HEK293 (cell line): ENCODE measurements around the gene SLC44A5.
A peak's percentile ranks its signal among the peaks of the same experiment; 100 is the strongest.
"Not testable (repeated sequence)": the region's sequence is repeated elsewhere in the genome, so short reads cannot be mapped to it uniquely, and the experiment has no call there.

Experiments
- CTCF ChIA-PET: fragments of 350-600 bp; formaldehyde crosslinking; extraction: SDS; loops from one replicate; lab custom pipeline; 2021; ENCODE audit warnings: antibody characterized with exemption; lab: Yijun Ruan, JAX
- POLR2A ChIA-PET: fragments of 300-600 bp; formaldehyde crosslinking; extraction: SDS; loops from one replicate; lab custom pipeline; 2020; ENCODE audit warnings: antibody characterized with exemption, inconsistent platforms; lab: Yijun Ruan, JAX
- H3K27ac ChIP-seq: fragments of 200-500 bp; sonication (Bioruptor generic); 2 replicates; pipeline ENCODE4 v1.5.1; 2014; ENCODE audit warnings: low read depth, low read length, control low read depth, inconsistent platforms; ENCODE audit errors: extremely low read depth
- H3K36me3 ChIP-seq, 2 experiments: fragments of 200-500 bp in 1 of 2; sonication (Bioruptor generic) in 1 of 2; 1 replicate in 1 of 2; 2 replicates in 1 of 2; pipeline ENCODE4 v1.5.1; 2014 to 2017; ENCODE audit warnings: inconsistent platforms in 2 of 2, low read length in 2 of 2; ENCODE audit not compliant: control insufficient read depth in 2 of 2, insufficient read depth in 1 of 2
- H3K4me1 ChIP-seq: fragments of 200-500 bp; sonication (Bioruptor generic); 2 replicates; pipeline ENCODE4 v1.5.1; 2014; ENCODE audit warnings: mild to moderate bottlenecking, low read length, inconsistent platforms; ENCODE audit not compliant: control insufficient read depth, insufficient read depth
- H3K4me3 ChIP-seq: 2 replicates; pipeline ENCODE4 v1.5.1; 2011; ENCODE audit warnings: low read depth, mild to moderate bottlenecking, control low read depth, low read length, moderate library complexity
- H3K9me3 ChIP-seq: fragments of 200-500 bp; sonication (Bioruptor generic); 2 replicates; pipeline ENCODE4 v1.5.1; 2014; ENCODE audit warnings: low read depth, low read length, inconsistent platforms; ENCODE audit not compliant: control insufficient read depth, insufficient read depth
- EGR2 ChIP-seq: fragments of 450-650 bp; formaldehyde crosslinking; IDR thresholded peaks from 2 replicates; pipeline ENCODE4 v1.5.1; 2016; ENCODE audit warnings: low read depth, missing biosample characterization, missing genetic modification characterization
- IKZF3 ChIP-seq: fragments of 450-650 bp; IDR thresholded peaks from 2 replicates; pipeline ENCODE4 v1.5.0; 2018; ENCODE audit warnings: missing biosample characterization, mild to moderate bottlenecking, missing genetic modification characterization, moderate library complexity
- KLF1 ChIP-seq: fragments of 450-650 bp; formaldehyde crosslinking; IDR thresholded peaks from 2 replicates; pipeline ENCODE4 v1.5.1; 2016; ENCODE audit warnings: missing biosample characterization, missing genetic modification characterization
- OSR2 ChIP-seq: fragments of 450-650 bp; formaldehyde crosslinking; IDR thresholded peaks from 2 replicates; pipeline ENCODE4 v1.5.1; 2016; ENCODE audit warnings: missing biosample characterization, missing genetic modification characterization
- PRDM1 ChIP-seq: fragments of 450-650 bp; formaldehyde crosslinking; IDR thresholded peaks from 2 replicates; pipeline ENCODE4; 2016; ENCODE audit warnings: missing biosample characterization, missing genetic modification characterization
- YY1 ChIP-seq: fragments of 450-650 bp; formaldehyde crosslinking; IDR thresholded peaks from 2 replicates; pipeline ENCODE4 v1.5.1; 2018; ENCODE audit warnings: missing biosample characterization, missing genetic modification characterization
- ZBTB17 ChIP-seq: fragments of 450-650 bp; formaldehyde crosslinking; IDR thresholded peaks from 2 replicates; pipeline ENCODE4 v1.5.1; 2016; ENCODE audit warnings: missing biosample characterization, missing genetic modification characterization
- ZBTB48 ChIP-seq: fragments of 450-650 bp; formaldehyde crosslinking; IDR thresholded peaks from 2 replicates; pipeline ENCODE4 v1.5.1; 2016; ENCODE audit warnings: missing biosample characterization, missing genetic modification characterization
- ZFHX2 ChIP-seq: fragments of 450-650 bp; formaldehyde crosslinking; conservative IDR thresholded peaks from 2 replicates; pipeline ENCODE4 v1.5.1; 2016; ENCODE audit warnings: missing biosample characterization, missing genetic modification characterization
- ZFP69B ChIP-seq: fragments of 450-650 bp; formaldehyde crosslinking; IDR thresholded peaks from 2 replicates; pipeline ENCODE4 v1.5.1; 2016; ENCODE audit warnings: missing biosample characterization, missing genetic modification characterization
- ZNF121 ChIP-seq: fragments of 450-650 bp; formaldehyde crosslinking; IDR thresholded peaks from 2 replicates; pipeline ENCODE4 v1.5.1; 2016; ENCODE audit warnings: missing biosample characterization, missing genetic modification characterization
- ZNF335 ChIP-seq: fragments of 450-650 bp; formaldehyde crosslinking; conservative IDR thresholded peaks from 2 replicates; pipeline ENCODE4 v1.5.1; 2016; ENCODE audit warnings: missing biosample characterization, missing genetic modification characterization
- ZNF341 ChIP-seq: fragments of 450-650 bp; formaldehyde crosslinking; IDR thresholded peaks from 2 replicates; pipeline ENCODE4; 2016; ENCODE audit warnings: low read depth, missing biosample characterization, missing genetic modification characterization
- ZNF394 ChIP-seq: fragments of 450-650 bp; formaldehyde crosslinking; IDR thresholded peaks from 2 replicates; pipeline ENCODE4 v1.5.1; 2016; ENCODE audit warnings: missing biosample characterization, missing genetic modification characterization, mild to moderate bottlenecking, moderate library complexity, borderline replicate concordance
- ZXDB ChIP-seq: fragments of 450-650 bp; formaldehyde crosslinking; IDR thresholded peaks from 2 replicates; pipeline ENCODE4 v1.5.1; 2016; ENCODE audit warnings: missing biosample characterization, missing genetic modification characterization
- TF ChIP-seq, protein P1 (sequence below): fragments of 450-650 bp; formaldehyde crosslinking; IDR thresholded peaks from 2 replicates; pipeline ENCODE4 v1.5.1; 2017; ENCODE audit warnings: missing biosample characterization, missing genetic modification characterization
- TF ChIP-seq, protein P2 (sequence below): fragments of 450-650 bp; formaldehyde crosslinking; IDR thresholded peaks from 2 replicates; pipeline ENCODE4 v1.5.1; 2016; ENCODE audit warnings: missing biosample characterization, missing genetic modification characterization, borderline replicate concordance
- TF ChIP-seq, protein P3 (sequence below): fragments of 450-650 bp; formaldehyde crosslinking; optimal IDR thresholded peaks from 2 replicates; pipeline ENCODE3; 2016; ENCODE audit warnings: missing biosample characterization, mild to moderate bottlenecking, missing genetic modification characterization
- TF ChIP-seq, protein P4 (sequence below): fragments of 450-650 bp; formaldehyde crosslinking; IDR thresholded peaks from 2 replicates; pipeline ENCODE4 v1.5.1; 2016; ENCODE audit warnings: missing biosample characterization, missing genetic modification characterization
- TF ChIP-seq, protein P5 (sequence below): fragments of 450-650 bp; formaldehyde crosslinking; IDR thresholded peaks from 2 replicates; pipeline ENCODE4 v1.5.1; 2016; ENCODE audit warnings: missing biosample characterization, missing genetic modification characterization
- TF ChIP-seq, protein P6 (sequence below): fragments of 450-650 bp; formaldehyde crosslinking; IDR thresholded peaks from 2 replicates; pipeline ENCODE4 v1.5.1; 2016; ENCODE audit warnings: missing biosample characterization, missing genetic modification characterization

SLC44A5 gene

DNA sequence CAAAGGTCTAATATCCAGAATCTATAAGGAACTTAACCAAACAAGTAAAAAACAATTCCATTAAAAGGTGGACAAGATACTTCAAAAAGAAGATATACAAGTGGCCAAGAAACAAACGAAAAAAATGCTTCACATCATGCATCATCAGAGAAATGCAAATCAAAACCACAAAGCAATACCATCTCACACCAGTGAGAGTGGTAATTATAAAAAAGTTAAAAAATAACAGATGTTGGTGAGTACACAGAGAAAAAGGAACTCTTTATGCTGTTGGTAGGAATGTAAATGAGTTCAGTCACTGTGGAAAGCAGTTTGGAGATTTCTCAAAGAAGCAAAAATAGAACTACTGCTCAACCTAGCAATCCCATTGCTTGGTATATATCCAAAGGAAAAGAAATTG is 218.6 kb downstream of the SLC44A5 start (continued):
- TF ChIP-seq, protein P1, sequence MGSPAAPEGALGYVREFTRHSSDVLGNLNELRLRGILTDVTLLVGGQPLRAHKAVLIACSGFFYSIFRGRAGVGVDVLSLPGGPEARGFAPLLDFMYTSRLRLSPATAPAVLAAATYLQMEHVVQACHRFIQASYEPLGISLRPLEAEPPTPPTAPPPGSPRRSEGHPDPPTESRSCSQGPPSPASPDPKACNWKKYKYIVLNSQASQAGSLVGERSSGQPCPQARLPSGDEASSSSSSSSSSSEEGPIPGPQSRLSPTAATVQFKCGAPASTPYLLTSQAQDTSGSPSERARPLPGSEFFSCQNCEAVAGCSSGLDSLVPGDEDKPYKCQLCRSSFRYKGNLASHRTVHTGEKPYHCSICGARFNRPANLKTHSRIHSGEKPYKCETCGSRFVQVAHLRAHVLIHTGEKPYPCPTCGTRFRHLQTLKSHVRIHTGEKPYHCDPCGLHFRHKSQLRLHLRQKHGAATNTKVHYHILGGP: no peak
- no peak for TF ChIP-seq OSR2
- no peak for TF ChIP-seq ZFHX2 (tag by site-specific recombination)
- TF ChIP-seq ZNF121 (tag by site-specific recombination): no peak
- TF ChIP-seq, protein P2, sequence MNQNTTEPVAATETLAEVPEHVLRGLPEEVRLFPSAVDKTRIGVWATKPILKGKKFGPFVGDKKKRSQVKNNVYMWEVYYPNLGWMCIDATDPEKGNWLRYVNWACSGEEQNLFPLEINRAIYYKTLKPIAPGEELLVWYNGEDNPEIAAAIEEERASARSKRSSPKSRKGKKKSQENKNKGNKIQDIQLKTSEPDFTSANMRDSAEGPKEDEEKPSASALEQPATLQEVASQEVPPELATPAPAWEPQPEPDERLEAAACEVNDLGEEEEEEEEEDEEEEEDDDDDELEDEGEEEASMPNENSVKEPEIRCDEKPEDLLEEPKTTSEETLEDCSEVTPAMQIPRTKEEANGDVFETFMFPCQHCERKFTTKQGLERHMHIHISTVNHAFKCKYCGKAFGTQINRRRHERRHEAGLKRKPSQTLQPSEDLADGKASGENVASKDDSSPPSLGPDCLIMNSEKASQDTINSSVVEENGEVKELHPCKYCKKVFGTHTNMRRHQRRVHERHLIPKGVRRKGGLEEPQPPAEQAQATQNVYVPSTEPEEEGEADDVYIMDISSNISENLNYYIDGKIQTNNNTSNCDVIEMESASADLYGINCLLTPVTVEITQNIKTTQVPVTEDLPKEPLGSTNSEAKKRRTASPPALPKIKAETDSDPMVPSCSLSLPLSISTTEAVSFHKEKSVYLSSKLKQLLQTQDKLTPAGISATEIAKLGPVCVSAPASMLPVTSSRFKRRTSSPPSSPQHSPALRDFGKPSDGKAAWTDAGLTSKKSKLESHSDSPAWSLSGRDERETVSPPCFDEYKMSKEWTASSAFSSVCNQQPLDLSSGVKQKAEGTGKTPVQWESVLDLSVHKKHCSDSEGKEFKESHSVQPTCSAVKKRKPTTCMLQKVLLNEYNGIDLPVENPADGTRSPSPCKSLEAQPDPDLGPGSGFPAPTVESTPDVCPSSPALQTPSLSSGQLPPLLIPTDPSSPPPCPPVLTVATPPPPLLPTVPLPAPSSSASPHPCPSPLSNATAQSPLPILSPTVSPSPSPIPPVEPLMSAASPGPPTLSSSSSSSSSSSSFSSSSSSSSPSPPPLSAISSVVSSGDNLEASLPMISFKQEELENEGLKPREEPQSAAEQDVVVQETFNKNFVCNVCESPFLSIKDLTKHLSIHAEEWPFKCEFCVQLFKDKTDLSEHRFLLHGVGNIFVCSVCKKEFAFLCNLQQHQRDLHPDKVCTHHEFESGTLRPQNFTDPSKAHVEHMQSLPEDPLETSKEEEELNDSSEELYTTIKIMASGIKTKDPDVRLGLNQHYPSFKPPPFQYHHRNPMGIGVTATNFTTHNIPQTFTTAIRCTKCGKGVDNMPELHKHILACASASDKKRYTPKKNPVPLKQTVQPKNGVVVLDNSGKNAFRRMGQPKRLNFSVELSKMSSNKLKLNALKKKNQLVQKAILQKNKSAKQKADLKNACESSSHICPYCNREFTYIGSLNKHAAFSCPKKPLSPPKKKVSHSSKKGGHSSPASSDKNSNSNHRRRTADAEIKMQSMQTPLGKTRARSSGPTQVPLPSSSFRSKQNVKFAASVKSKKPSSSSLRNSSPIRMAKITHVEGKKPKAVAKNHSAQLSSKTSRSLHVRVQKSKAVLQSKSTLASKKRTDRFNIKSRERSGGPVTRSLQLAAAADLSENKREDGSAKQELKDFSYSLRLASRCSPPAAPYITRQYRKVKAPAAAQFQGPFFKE (tag by site-specific recombination): no peak
- TF ChIP-seq, all 188 proteins: peak for 0

DNA sequence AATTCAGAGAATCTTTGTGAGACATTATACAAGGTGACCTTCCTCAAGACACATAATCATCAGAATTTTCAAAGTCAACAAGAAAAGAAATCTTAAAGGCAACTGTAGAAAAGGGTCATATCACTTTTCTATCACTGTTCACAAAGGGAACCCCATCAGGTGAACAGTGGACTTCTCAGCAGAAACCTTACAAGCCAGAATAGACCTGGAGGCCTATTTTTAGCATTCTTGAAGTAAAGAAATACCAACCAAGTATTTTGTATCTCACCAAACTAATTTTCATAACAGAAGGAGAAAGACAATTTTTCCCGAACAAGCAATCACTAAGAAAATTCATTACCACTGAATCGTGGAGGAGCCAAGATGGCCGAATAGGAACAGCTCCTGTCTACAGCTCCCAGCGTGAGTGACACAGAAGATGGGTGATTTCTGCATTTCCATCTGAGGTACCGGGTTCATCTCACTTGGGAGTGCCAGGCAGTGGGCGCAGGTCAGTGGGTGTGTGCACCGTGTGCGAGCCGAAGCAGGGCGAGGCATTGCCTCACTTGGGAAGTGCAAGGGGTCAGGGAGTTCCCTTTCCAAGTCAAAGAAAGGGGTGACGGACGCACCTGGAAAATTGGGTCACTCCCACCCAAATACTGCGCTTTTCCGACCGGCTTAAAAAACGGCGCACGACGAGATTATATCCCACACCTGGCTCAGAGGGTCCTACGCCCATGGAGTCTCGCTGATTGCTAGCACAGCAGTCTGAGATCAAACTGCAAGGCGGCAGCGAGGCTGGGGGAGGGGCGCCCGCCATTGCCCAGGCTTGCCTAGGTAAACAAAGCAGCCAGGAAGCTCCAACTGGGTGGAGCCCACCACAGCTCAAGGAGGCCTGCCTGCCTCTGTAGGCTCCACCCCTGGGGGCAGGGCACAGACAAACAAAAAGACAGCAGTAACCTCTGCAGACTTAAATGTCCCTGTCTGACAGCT is 235.2 kb downstream of the SLC44A5 start:
- H3K9me3 ChIP-seq, H3K36me3 ChIP-seq, CTCF ChIA-PET, H3K4me3 ChIP-seq, POLR2A ChIA-PET, H3K4me1 ChIP-seq: not testable (repeated sequence)
- peak overlapping the region; percentile 65 for H3K27ac ChIP-seq
- TF ChIP-seq ZXDB (peak; percentile 67), ZBTB17 (tag by site-specific recombination) (peak; percentile 59), KLF1 (tag by site-specific recombination) (peak; percentile 98), ZNF394 (tag by site-specific recombination) (peak; percentile 56; the same call in 1 of the 2 replicates), YY1 (tag by site-specific recombination) (peak; percentile 68), ZNF341 (tag by site-specific recombination) (peak; percentile 67), EGR2 (tag by site-specific recombination) (peak; percentile 83; the same call in 1 of the 2 replicates), ZBTB48 (tag by site-specific recombination) (peak; percentile 92), ZFP69B (tag by site-specific recombination) (peak; percentile 71), ZNF335 (peak; percentile 85), IKZF3 (tag by site-specific recombination) (peak; percentile 93), PRDM1 (tag by site-specific recombination) (peak; percentile 94)
- TF ChIP-seq, protein P3, sequence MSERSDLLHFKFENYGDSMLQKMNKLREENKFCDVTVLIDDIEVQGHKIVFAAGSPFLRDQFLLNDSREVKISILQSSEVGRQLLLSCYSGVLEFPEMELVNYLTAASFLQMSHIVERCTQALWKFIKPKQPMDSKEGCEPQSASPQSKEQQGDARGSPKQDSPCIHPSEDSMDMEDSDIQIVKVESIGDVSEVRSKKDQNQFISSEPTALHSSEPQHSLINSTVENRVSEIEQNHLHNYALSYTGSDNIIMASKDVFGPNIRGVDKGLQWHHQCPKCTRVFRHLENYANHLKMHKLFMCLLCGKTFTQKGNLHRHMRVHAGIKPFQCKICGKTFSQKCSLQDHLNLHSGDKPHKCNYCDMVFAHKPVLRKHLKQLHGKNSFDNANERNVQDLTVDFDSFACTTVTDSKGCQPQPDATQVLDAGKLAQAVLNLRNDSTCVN (tag by site-specific recombination): peak; percentile 42
- TF ChIP-seq, protein P4, sequence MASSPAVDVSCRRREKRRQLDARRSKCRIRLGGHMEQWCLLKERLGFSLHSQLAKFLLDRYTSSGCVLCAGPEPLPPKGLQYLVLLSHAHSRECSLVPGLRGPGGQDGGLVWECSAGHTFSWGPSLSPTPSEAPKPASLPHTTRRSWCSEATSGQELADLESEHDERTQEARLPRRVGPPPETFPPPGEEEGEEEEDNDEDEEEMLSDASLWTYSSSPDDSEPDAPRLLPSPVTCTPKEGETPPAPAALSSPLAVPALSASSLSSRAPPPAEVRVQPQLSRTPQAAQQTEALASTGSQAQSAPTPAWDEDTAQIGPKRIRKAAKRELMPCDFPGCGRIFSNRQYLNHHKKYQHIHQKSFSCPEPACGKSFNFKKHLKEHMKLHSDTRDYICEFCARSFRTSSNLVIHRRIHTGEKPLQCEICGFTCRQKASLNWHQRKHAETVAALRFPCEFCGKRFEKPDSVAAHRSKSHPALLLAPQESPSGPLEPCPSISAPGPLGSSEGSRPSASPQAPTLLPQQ (tag by site-specific recombination): peak; percentile 69
- TF ChIP-seq, protein P5, sequence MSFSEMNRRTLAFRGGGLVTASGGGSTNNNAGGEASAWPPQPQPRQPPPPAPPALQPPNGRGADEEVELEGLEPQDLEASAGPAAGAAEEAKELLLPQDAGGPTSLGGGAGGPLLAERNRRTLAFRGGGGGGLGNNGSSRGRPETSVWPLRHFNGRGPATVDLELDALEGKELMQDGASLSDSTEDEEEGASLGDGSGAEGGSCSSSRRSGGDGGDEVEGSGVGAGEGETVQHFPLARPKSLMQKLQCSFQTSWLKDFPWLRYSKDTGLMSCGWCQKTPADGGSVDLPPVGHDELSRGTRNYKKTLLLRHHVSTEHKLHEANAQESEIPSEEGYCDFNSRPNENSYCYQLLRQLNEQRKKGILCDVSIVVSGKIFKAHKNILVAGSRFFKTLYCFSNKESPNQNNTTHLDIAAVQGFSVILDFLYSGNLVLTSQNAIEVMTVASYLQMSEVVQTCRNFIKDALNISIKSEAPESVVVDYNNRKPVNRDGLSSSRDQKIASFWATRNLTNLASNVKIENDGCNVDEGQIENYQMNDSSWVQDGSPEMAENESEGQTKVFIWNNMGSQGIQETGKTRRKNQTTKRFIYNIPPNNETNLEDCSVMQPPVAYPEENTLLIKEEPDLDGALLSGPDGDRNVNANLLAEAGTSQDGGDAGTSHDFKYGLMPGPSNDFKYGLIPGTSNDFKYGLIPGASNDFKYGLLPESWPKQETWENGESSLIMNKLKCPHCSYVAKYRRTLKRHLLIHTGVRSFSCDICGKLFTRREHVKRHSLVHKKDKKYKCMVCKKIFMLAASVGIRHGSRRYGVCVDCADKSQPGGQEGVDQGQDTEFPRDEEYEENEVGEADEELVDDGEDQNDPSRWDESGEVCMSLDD (tag by site-specific recombination): peak; percentile 58
- TF ChIP-seq, protein P6, sequence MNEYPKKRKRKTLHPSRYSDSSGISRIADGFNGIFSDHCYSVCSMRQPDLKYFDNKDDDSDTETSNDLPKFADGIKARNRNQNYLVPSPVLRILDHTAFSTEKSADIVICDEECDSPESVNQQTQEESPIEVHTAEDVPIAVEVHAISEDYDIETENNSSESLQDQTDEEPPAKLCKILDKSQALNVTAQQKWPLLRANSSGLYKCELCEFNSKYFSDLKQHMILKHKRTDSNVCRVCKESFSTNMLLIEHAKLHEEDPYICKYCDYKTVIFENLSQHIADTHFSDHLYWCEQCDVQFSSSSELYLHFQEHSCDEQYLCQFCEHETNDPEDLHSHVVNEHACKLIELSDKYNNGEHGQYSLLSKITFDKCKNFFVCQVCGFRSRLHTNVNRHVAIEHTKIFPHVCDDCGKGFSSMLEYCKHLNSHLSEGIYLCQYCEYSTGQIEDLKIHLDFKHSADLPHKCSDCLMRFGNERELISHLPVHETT (tag by site-specific recombination): 0 out of 2 replicates have a peak, but pooled peaks have one; percentile 23
